ENCODE results near the gene XAF1. TPM values are rescaled to one million over a fixed set of nuclear protein-coding genes. Genes with fewer than 3 reads are reported as not detected.
"Not testable (repeated sequence)": the region's sequence is repeated elsewhere in the genome, so short reads cannot be mapped to it uniquely, and the experiment has no call there.

The XAF1 gene, protein sequence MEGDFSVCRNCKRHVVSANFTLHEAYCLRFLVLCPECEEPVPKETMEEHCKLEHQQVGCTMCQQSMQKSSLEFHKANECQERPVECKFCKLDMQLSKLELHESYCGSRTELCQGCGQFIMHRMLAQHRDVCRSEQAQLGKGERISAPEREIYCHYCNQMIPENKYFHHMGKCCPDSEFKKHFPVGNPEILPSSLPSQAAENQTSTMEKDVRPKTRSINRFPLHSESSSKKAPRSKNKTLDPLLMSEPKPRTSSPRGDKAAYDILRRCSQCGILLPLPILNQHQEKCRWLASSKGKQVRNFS
- polyA plus RNA-seq: 10 to 100 TPM in 2 of 3 donors, 1 to 10 TPM in 1; 9.8 to 75.6 (median 21.0) TPM

DNA sequence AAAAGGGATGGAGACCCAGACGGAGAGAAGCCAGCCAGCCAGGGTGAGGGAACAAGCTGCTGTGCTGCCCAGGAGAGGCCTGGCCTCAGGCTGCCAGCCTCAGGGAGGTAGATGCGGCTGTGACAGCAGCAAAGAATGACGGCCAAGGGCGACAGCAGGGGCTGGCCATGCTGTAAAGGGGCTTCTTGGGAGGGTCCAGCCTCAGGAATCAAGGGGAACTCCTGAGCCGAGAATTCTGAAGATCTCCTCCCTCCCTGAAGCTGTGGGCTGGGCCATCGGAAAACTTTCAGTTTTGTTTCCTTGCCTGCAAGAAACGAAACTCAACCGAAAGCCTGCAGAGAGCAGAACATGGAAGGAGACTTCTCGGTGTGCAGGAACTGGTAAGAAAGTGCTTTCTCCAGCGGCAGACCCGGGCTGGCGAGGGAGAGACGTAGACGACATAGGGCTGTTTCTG lies at the start of gene XAF1:
Gene XAF1 (plus strand): TSS at position 316 of the 454 bp plus-strand sequence. CDS start 33 bp downstream, at position 349.
- H3K27ac ChIP-seq (ENCODE audit: low read depth, low read length): no peak within 1 kb of the TSS
- WGBS, 3 donors: 2 to 48% (median 5%) methylated on average over 14 of the region's 14 CpGs

DNA sequence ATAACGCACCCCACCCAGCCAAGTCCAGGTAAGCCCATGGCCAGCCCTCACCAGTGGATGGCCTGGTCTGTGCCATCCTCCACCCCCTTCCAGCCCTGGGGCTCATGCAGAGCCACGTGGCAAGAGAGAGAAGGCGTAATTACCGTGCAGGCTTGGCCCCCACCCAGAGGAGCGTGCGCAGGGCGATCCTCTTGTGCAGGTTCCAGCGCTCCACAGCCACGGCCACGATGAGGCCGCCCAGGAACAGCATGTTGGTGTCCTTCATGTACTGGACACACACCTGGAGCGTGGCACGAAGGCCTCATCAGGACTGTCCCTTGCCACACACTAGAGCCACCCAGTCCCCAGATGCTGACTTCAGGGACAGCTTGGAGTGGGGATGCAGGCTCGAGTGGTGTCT lies 49.3 kb upstream of the XAF1 start:
- WGBS, 3 donors: 85 to 87% (median 85%) methylated on average over 14 of the region's 14 CpGs
- H3K27ac ChIP-seq (ENCODE audit: low read depth, low read length): no peak overlapping the region

DNA sequence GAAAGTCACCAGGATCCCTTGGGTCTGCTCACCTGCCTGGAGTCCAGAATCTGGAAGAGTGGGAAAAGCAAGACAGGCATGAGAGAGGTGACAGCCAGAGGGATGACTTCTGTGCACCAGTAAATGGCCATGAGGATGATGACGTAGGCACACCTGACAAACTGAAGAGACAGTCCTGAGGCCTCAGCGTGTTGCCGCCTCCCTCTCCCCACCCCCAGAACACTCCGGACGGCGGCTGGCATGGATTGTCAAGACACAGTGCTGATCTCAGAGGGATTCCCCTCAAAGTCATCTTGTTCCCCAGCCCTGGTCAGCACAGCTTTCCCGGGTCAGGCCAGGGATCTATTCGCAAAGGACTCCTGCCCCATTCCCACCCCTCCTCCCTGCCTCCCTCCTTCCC lies 48.9 kb upstream of the XAF1 start:
- 74 to 78% (median 76%) methylated on average over 8 of the region's 8 CpGs for WGBS, 3 donors
- H3K27ac ChIP-seq (ENCODE audit: low read depth, low read length): no peak overlapping the region

DNA sequence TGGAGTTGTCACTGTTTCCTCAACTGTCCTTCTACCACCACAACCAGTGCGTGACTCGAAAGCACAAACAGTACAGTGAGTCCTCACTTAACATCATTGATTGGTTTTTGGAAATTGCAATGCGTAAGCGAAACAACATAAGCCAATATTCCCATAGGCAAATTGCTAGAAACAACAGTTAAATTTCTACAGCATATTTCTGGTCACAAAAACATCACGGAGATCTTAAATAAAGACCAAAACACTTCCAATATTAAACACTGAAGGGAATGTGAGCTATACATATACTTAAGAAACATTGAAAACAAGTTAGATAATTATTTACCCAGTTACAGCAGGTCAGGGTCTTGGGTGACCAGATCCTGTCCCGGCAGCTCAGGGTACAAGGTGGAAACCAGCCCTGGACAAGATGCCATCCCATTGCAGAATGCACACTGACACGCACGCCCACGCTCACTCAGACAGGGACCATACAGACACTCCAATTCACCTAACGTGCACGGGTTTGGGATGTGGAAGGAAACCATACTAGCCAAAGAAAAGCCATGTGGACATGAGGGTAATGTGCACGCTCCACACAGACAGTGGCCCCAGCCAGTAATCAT lies 47.4 kb upstream of the XAF1 start:
- no peak overlapping the region for H3K27ac ChIP-seq (ENCODE audit: low read depth, low read length)
- 77 to 93% (median 86%) methylated on average over 12 of the region's 12 CpGs for WGBS, 3 donors

DNA sequence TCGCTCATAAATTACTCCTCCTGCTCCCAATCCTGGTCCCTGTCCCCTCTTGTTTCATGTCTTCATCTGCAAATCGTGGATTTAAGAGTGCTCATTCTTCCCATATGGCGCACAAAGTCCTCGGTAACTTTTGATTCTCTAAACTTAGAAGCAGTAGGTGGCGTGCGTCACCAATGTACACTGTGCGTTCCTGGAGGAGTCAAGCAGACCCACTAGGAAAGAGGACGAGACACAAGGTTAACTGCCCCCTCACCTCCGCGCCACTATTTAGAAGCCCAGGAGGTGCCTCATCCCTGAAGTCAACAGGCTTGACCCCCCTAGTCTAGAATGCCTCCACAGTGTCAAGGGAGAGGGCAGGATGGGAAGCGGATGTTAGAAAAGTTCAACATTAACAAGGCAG lies 45.5 kb upstream of the XAF1 start:
- 70 to 84% (median 77%) methylated on average over 11 of the region's 11 CpGs for WGBS, 3 donors
- no peak overlapping the region for H3K27ac ChIP-seq (ENCODE audit: low read depth, low read length)

DNA sequence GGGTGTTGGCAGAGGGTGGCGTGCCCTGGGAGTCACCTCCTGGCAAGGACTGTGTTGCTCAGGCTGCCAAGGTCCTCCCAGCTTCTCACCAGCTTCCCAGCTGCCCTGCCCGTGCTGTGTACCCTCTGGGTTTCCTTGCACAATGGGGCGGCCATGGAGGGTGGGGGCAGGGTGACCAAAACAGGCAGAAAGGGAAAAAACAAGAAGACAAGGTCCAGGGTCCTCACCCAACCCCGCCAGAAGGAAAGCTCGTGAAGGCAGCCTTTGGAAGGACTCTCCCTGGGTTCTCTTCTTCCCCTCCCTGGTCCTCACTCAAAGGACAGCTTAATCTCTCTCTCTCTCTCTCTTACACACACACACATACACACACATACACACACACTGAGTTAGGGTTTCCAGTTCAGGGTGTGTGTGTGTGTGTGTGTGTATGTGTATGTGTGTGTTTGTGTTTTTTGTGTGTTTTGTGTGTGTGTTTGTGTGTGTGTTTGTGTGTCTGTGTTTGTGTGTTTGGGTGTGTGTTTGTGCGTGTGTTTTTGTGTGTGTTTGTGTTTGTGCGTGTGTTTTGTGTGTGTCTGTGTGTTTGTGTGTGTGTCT lies 44.7 kb upstream of the XAF1 start:
- no peak overlapping the region for H3K27ac ChIP-seq (ENCODE audit: low read depth, low read length)
- WGBS, 3 donors: 61 to 63% (median 62%) methylated on average over 7 of the region's 7 CpGs

DNA sequence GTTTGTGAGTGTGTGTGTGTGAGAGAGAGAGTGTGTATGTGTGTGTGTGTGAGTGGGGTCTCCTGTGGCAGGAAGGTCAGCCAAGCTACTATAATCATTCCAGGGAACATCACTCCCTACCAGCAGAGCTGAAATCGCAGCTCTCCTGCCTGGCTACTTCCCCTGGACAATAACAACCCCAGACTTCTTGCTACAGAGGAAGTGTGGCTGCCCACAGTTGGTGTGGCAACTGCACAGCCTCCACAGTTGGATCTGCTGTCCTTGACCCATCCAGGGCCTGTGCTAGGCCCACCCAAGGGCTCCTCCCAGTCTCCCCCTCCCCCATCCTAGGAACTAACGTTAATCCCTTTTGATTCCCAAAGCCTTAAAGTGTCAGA lies 44.2 kb upstream of the XAF1 start:
- 33 to 64% (median 38%) methylated on average over 2 of the region's 2 CpGs for WGBS, 3 donors
- H3K27ac ChIP-seq (ENCODE audit: low read depth, low read length): no peak overlapping the region

DNA sequence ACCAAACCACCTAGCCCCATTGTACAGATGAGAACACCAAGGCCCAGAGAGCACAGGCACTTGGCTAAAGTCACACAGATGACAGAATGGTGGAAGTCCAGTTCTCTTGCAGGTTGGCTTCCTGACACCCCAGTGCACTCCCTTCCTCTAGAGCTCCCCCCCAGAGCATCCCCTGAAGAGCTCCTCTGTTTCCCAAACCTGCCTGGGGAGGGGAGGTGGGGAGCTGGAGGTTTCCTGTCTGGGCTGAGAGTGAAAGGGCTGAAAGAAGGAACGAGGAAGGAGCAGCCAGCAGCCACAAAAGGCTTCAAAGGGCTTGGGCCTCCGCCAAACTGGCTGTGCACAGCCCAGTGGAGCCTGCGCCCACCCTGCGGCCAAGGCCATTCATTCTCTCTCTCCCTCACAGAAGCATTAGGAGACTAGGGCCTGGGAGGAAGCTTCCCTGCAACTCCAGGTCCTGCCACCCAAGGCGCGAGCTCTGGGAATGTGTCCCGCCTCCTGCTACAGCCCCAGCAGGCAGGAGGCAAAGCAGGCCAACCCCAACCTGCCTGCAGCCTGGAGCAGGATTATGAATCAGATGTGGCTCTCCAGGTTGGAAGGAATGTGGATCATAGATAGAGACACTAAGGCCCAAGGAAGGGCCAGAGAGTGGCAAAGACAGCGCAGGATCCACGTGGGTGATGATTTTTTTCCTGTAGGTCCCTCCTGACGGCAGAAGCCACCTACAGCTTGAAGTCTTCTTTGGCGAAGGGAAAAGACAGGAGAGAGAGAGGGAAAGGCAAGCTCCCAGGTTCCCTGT lies 43.6 kb upstream of the XAF1 start:
- no peak overlapping the region for H3K27ac ChIP-seq (ENCODE audit: low read depth, low read length)
- WGBS, 3 donors: 37 to 47% (median 46%) methylated on average over 11 of the region's 11 CpGs

DNA sequence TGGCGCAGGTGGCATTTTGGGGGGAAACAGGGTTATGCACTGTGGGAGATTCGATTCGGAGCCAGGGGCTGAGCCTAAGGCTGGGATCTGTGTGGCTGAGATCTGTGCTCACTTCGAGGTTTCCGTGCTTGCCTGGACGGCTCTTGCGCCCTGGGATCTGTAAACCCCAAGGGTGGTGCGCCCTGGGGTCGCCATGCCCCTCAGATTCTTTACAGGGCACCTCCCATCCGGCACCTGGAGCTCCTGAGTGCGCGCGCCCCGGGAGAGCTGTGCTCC lies 43.1 kb upstream of the XAF1 start:
- WGBS, 3 donors: 9 to 20% (median 16%) methylated on average over 14 of the region's 14 CpGs
- H3K27ac ChIP-seq (ENCODE audit: low read depth, low read length): no peak overlapping the region

DNA sequence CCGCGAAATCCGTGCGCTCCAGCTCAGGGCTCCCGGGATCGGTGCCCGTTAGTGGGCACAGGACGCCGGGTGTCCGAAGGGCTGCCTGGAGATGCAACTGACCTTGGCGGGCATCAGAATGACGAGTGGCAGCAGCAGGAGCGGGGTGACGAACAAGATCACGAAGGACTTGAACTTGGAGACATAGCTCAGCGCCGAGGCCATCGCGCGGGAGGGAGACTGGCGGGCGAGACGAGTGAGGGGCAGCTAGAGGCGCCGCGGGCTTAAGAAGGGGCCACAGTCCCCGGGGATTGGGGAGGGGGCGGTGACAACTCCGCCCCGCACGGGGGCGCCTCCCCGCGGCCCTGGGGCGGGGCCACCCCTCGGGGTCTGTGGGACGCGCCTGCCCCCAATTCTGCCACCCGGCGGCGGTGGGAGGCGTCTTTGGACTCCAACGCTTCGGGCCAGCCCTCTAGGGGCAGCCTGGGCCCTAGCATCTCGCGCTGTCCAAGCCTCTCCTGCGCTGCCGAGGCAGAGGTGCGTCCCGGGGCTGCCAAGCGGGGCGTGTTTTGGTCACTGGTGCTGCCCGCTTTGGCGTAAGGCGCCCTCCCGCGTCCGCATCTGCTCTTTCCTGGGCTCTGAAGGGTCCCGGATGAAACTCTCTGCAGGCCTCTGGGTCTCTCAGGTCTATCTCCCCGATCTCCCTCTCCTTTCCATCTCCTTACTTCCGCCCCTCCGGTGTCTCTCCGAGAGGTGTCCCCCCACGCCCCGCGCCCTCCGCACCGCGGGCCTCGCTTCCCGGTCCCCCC lies 42.5 kb upstream of the XAF1 start, which contains the start of gene SLC13A5:
Gene SLC13A5 (minus strand): TSS at position 240 of the 788 bp plus-strand sequence. CDS start 36 bp downstream, at position 204.
- WGBS, 3 donors: 1 to 2% (median 1%) methylated on average over 63 to 71 of the region's 71 CpGs

DNA sequence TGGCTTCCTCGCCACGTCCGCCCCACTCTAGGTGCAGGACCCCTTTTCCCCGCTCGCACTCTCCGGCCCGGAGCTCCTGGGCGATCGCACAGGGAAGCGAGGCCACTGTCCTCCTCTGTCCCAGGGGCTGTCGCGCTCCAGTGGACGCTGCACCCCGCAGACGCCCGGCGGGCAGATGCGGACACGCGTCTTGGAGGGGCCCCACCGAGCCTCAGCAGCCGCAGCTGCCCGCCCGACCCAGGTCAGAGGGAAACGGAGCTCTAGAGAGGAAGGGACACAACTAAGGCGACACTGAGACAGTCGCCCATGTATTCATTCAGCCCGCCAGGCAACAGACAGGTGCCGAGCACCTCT lies 42.0 kb upstream of the XAF1 start:
- WGBS, 3 donors: 8 to 13% (median 10%) methylated on average over 29 of the region's 29 CpGs
- no peak overlapping the region for H3K27ac ChIP-seq (ENCODE audit: low read depth, low read length)

More for the DNA sequence above, 42.5 kb upstream of the XAF1 start, which contains the start of gene SLC13A5:
- no peak within 1 kb of the TSS for H3K27ac ChIP-seq (ENCODE audit: low read depth, low read length)

DNA sequence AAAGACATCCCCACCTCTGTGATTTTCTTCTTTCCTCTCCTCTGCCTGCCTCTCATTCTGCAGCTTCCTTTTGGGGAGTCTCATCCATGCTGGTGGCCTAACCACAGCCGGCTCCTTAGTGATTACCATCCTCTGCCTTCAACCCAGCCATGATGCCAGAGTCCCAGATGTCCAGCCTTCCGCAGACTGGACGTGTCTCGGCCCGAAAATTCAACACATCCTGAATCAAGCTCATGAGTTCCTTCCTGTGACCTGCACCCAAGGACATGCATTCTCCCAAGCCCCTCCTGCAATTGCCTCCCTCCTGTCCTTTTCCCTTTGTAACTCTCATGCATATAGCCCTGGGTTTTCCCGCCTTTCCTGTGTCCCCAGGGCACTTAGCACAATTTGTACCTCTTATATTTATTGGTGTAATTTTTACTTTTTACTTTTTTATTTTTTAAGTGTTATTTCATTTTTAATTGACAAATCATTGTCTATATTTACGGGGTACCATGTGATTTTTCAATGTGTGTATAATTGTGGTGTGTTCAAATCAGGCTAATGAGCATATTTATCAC lies 41.5 kb upstream of the XAF1 start:
- 62 to 77% (median 74%) methylated on average over 7 of the region's 7 CpGs for WGBS, 3 donors

DNA sequence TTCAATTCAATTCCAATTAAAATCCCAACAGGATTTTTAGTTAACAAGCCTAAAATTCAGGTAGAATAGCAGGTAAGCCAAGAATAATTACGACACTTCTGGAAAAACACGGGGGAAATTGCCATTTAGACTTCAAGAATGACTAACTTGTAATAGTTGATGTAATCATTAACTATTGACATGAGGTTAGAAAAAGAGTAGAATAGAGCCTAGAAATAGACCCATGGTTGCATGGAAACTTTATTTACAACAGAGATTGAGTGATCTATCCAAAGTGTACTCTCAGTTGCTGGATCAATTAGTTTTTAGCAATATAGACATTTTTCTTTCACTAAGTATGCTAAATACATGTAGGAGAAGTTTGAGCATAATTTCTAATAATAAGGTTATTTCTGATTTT lies 39.1 kb upstream of the XAF1 start:
- 63 to 95% (median 90%) methylated on average over 2 of the region's 2 CpGs for WGBS, 3 donors

More for the DNA sequence above, 41.5 kb upstream of the XAF1 start:
- no peak overlapping the region for H3K27ac ChIP-seq (ENCODE audit: low read depth, low read length)

DNA sequence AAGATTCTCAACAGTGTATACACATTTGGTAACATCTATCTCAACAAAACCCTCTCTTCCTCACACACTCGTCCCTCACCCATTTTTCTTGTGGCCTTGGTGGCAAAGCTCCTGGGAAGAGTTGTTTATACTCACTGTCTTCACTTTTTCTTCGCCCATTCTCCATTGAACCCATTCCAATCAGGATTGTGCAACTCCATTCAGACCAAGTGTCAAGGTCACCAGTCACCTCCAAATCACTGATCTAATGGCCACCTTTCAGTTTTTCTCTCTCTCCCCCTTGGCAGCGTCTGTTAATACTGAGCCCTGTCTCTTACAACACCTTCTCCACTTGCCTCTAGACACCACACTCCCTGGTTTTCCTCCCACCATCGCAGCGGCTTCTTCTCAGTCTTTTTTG lies 34.1 kb upstream of the XAF1 start:
- 68 to 87% (median 80%) methylated on average over 5 of the region's 5 CpGs for whole genome bisulfite sequencing, 3 donors
- H3K27ac ChIP-seq (ENCODE audit: low read depth, low read length): no peak overlapping the region

More for the DNA sequence above, 39.1 kb upstream of the XAF1 start:
- H3K27ac ChIP-seq (ENCODE audit: low read depth, low read length): no peak overlapping the region

DNA sequence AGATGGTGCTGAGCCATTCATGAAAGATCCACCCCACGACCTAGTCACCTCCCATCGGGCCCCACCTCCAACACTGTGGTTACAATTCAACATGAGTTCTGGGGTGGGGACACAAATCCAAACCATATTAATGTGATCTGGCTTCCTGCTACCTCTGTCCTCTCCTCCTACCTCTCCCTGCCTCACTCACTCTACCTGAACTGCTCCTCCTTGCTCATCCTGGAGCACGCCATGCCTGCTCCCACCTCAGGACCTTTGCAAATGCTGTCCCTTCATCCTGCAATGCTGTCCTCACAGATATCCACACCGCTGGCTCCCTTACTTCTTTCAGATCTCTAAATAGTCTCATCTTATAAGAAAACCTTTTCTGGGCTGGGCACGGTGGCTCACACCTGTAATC lies 31.8 kb upstream of the XAF1 start:
- no peak overlapping the region for H3K27ac ChIP-seq (ENCODE audit: low read depth, low read length)
- WGBS, 3 donors: 82 to 90% (median 89%) methylated on average over 5 of the region's 5 CpGs

DNA sequence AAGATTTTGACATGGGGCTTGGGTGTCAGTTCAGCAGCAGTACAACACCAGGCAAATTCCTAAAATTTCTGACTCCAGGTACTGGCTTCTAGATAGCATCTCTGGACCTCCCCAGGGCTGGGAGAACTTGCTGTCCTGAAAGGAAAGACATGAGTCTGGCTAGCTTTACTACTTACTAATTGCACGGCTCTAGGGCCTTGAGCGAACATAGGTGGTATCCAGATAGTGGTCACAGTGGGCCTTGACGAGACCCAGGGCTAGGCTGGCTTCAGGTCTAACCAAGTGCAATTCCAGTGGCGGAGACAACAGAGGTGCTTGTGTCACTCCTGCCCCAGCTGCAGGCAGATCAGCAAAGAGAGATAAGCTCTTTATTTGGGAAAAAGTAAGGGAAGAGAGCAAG lies 26.3 kb upstream of the XAF1 start:
- no peak overlapping the region for H3K27ac ChIP-seq (ENCODE audit: low read depth, low read length)
- WGBS, 3 donors: 68 to 87% (median 79%) methylated on average over 4 of the region's 4 CpGs

DNA sequence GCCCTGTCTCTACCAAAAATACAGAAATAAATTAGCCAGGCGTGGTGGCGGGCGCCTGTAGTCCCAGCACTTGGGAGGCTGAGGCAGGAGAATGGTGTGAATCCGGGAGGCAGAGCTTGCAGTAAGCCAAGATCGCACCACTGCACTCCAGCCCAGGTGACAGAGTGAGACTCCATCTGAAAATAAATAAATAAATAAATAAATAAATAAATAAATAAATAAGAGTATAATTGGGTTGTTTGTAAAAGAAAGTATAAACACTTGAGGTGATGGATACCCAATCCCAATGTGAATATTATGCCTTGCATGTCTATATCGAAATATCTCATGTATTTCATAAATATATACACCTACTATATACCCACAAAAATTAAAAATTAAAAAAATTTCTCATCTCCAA lies 9.2 kb upstream of the XAF1 start:
- 82 to 95% (median 94%) methylated on average over 6 of the region's 6 CpGs for WGBS, 3 donors
- H3K27ac ChIP-seq (ENCODE audit: low read depth, low read length): not testable (repeated sequence)

DNA sequence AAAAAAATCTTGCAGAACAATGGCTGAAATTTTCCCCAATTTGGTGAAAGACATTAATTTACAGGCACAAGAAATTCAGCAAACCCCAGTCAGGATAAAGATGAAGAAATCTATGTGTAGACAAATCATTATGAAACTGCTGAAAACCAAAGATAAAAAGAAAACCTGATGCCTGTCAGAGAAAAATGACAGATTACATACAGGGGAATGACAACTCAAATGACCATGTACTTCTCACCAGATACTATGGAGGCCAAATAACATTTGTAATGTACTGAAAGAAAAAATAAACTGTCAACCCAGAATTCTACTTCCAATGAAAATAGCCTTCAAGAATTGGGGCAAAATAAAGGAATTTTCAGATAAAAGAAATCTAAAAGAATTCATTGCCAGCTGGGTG lies 7.2 kb upstream of the XAF1 start:
- no peak overlapping the region for H3K27ac ChIP-seq (ENCODE audit: low read depth, low read length)
